Esophagus muscularis mucosa (tissue), 4 donors: Measurements from ENCODE around the gene STPG2.

Experiments used
- EP300 ChIP-seq: sonication (generic); formaldehyde crosslinking; IDR thresholded peaks from one replicate; pipeline ENCODE4 v1.6.1; 2017; ENCODE audit warnings: antibody characterized with exemption
- POLR2A ChIP-seq: fragments of 450-650 bp; IDR thresholded peaks from one replicate; pipeline ENCODE4 v1.6.1; 2017; ENCODE audit warnings: antibody characterized with exemption, moderate library complexity, mild to moderate bottlenecking, low read depth
- POLR2AphosphoS5 ChIP-seq, 2 donors: sonication (generic); formaldehyde crosslinking; IDR thresholded peaks; one replicate each; pipeline ENCODE4 v1.6.1; 2017; ENCODE audit warnings: antibody characterized with exemption in 2 of 2
- TF ChIP-seq, protein P1 (sequence below), 3 experiments: fragments of 200-600 bp in 2 of 3; fragments of 450-650 bp in 1 of 3; sonication (generic) in 2 of 3; IDR thresholded peaks; one replicate each; pipeline ENCODE4 v1.5.1; 2017 to 2019; ENCODE audit warnings: antibody characterized with exemption in 3 of 3, mild to moderate bottlenecking in 2 of 3, moderate library complexity in 1 of 3

DNA sequence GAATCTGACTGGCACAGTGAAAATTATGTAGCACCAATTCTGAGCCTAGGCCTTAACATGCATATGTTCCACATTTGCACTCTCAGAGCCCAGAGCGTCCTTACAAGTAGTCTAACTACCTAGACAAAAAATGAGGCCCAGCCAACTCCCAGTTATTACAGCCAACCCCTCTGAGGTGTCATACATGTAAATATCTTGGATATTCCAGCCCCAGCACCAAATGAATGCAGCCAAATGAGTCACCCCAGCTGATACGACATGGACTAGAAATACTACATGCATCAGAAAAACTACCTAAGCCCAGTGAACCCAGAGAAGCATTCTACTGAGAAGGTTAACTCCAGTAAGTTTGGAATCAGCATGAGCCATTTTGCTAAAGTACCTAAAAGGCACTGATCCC lies 145.1 kb downstream of the STPG2 start:
- TF ChIP-seq POLR2A, result no peak
- TF ChIP-seq, protein P1, sequence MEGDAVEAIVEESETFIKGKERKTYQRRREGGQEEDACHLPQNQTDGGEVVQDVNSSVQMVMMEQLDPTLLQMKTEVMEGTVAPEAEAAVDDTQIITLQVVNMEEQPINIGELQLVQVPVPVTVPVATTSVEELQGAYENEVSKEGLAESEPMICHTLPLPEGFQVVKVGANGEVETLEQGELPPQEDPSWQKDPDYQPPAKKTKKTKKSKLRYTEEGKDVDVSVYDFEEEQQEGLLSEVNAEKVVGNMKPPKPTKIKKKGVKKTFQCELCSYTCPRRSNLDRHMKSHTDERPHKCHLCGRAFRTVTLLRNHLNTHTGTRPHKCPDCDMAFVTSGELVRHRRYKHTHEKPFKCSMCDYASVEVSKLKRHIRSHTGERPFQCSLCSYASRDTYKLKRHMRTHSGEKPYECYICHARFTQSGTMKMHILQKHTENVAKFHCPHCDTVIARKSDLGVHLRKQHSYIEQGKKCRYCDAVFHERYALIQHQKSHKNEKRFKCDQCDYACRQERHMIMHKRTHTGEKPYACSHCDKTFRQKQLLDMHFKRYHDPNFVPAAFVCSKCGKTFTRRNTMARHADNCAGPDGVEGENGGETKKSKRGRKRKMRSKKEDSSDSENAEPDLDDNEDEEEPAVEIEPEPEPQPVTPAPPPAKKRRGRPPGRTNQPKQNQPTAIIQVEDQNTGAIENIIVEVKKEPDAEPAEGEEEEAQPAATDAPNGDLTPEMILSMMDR (IDR thresholded peaks at IDR 0.05), result no peak
- no peak for TF ChIP-seq POLR2AphosphoS5 (IDR thresholded peaks at IDR 0.05)
- no peak for TF ChIP-seq EP300
